C4-2B (cell line): ENCODE data around the gene LARGE1.

Experiments used
- H3K27ac ChIP-seq: fragments of 450-650 bp; 2 replicates; pipeline ENCODE4 v1.5.1; 2017
- CTCF ChIP-seq: fragments of 450-650 bp; conservative IDR thresholded peaks from 2 replicates; pipeline ENCODE4 v1.5.1; 2017; ENCODE audit warnings: mild to moderate bottlenecking
- ZFX ChIP-seq: fragments of 450-650 bp; IDR thresholded peaks from 2 replicates; pipeline ENCODE4 v1.6.1; 2017

LARGE1 gene

GRCh38 chr22:33519071-33519973, 401.0 kb downstream of the LARGE1 start:
- no peak overlapping the region for H3K27ac ChIP-seq
- TF ChIP-seq CTCF: peak; percentile 72
- no peak for TF ChIP-seq ZFX

- TF ChIP-seq CTCF: no peak
- no peak for TF ChIP-seq ZFX
- no peak overlapping the region for H3K27ac ChIP-seq
These were observed 401.9 kb downstream of the LARGE1 start for GRCh38 chr22:33518405-33518804.

GRCh38 chr22:33515795-33516194, 404.5 kb downstream of the LARGE1 start:
- TF ChIP-seq CTCF (no peak), ZFX (no peak)
- H3K27ac ChIP-seq: no peak overlapping the region

- TF ChIP-seq ZFX (no peak), CTCF (no peak)
These were observed 406.6 kb downstream of the LARGE1 start for GRCh38 chr22:33513388-33514338.

GRCh38 chr22:33512908-33513307, 407.4 kb downstream of the LARGE1 start:
- no peak for TF ChIP-seq ZFX
- TF ChIP-seq CTCF: no peak
- no peak overlapping the region for H3K27ac ChIP-seq

More at GRCh38 chr22:33513388-33514338, 406.6 kb downstream of the LARGE1 start:
- no peak overlapping the region for H3K27ac ChIP-seq

GRCh38 chr22:33510429-33510904, 409.8 kb downstream of the LARGE1 start:
- no peak overlapping the region for H3K27ac ChIP-seq
- TF ChIP-seq CTCF (no peak), ZFX (no peak)
